Liver (tissue), 3 donors: ENCODE results near the gene RALGAPA2.

ENCODE experiments used
- EGR1 ChIP-seq, 2 donors: IDR thresholded peaks; 2 replicates each; pipeline ENCODE4 v1.6.1; 2016 to 2018; ENCODE audit warnings: antibody characterized with exemption in 2 of 2, low read depth in 2 of 2
- FOXA1 ChIP-seq: IDR thresholded peaks from 2 replicates; pipeline ENCODE4 v1.6.1; 2016; ENCODE audit warnings: antibody characterized with exemption
- GABPA ChIP-seq, 2 donors: IDR thresholded peaks in 1 of 2; conservative IDR thresholded peaks in 1 of 2; 2 replicates each; pipeline ENCODE4 v1.6.1; 2016; ENCODE audit warnings: antibody characterized with exemption in 2 of 2, mild to moderate bottlenecking in 1 of 2, moderate library complexity in 1 of 2
- HNF4A ChIP-seq, 2 donors: conservative IDR thresholded peaks; 2 replicates each; pipeline ENCODE4 v1.6.1; 2016; ENCODE audit warnings: antibody characterized with exemption in 2 of 2, mild to moderate bottlenecking in 2 of 2
- HNF4G ChIP-seq: IDR thresholded peaks from 2 replicates; pipeline ENCODE4 v1.6.1; 2016; ENCODE audit warnings: antibody characterized with exemption
- JUND ChIP-seq, 2 donors: IDR thresholded peaks; 2 replicates each; pipeline ENCODE4 v1.6.1; 2016; ENCODE audit warnings: antibody characterized with exemption in 2 of 2
- RAD21 ChIP-seq, 2 donors: IDR thresholded peaks; 2 replicates each; pipeline ENCODE4 v1.6.1; 2016; ENCODE audit warnings: antibody characterized with exemption in 2 of 2, mild to moderate bottlenecking in 2 of 2
- SP1 ChIP-seq: IDR thresholded peaks from 2 replicates; pipeline ENCODE4 v1.6.1; 2018; ENCODE audit warnings: antibody characterized with exemption, mild to moderate bottlenecking
- TAF1 ChIP-seq: conservative IDR thresholded peaks from 2 replicates; pipeline ENCODE4 v1.6.1; 2016; ENCODE audit warnings: antibody characterized with exemption, mild to moderate bottlenecking
- YY1 ChIP-seq: IDR thresholded peaks from 2 replicates; pipeline ENCODE4 v1.6.1; 2016; ENCODE audit warnings: antibody characterized with exemption, mild to moderate bottlenecking
- TF ChIP-seq, protein P1 (sequence below): fragments of 150-350 bp; IDR thresholded peaks from 2 replicates; pipeline ENCODE4 v1.5.1; 2017; ENCODE audit warnings: improper control_type of control experiment, low read depth, low read length; ENCODE audit not compliant: missing input control
- TF ChIP-seq, protein P2 (sequence below): IDR thresholded peaks from 2 replicates; pipeline ENCODE4 v1.6.1; 2016; ENCODE audit warnings: antibody characterized with exemption
- TF ChIP-seq, protein P3 (sequence below): IDR thresholded peaks from 2 replicates; pipeline ENCODE4 v1.6.1; 2016; ENCODE audit warnings: antibody characterized with exemption
- TF ChIP-seq, protein P4 (sequence below): IDR thresholded peaks from 2 replicates; pipeline ENCODE4 v1.6.1; 2016; ENCODE audit warnings: antibody characterized with exemption, mild to moderate bottlenecking
- donor health status: healthy.
- donor health status: healthy.

DNA sequence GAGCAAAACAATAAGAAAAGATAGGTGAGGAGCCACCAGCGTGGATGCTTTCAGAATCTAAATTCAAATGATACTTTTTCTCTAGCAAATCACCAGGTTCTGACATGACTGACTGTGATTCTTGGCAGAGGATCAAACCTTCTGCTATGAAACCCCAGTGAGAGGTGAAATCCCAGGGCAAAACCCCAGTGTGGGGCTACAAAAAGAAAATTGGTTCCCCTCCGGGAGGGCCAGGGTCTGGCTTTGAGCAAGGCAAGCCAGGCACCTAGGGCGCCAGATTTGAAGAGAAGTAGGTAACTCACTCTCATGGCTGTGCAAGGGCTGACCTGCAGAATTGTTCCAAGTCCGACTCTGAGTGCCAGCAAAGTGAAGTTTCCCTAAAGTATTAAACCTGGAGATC is 20.2 kb upstream of the RALGAPA2 start:
- TF ChIP-seq HNF4G = no peak
- TF ChIP-seq, protein P1, sequence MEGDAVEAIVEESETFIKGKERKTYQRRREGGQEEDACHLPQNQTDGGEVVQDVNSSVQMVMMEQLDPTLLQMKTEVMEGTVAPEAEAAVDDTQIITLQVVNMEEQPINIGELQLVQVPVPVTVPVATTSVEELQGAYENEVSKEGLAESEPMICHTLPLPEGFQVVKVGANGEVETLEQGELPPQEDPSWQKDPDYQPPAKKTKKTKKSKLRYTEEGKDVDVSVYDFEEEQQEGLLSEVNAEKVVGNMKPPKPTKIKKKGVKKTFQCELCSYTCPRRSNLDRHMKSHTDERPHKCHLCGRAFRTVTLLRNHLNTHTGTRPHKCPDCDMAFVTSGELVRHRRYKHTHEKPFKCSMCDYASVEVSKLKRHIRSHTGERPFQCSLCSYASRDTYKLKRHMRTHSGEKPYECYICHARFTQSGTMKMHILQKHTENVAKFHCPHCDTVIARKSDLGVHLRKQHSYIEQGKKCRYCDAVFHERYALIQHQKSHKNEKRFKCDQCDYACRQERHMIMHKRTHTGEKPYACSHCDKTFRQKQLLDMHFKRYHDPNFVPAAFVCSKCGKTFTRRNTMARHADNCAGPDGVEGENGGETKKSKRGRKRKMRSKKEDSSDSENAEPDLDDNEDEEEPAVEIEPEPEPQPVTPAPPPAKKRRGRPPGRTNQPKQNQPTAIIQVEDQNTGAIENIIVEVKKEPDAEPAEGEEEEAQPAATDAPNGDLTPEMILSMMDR = no peak
- TF ChIP-seq GABPA (IDR thresholded peaks at IDR 0.05 in 1 of 2, conservative IDR thresholded peaks at IDR 0.05 in 1 of 2) = no peak
- TF ChIP-seq, protein P2, sequence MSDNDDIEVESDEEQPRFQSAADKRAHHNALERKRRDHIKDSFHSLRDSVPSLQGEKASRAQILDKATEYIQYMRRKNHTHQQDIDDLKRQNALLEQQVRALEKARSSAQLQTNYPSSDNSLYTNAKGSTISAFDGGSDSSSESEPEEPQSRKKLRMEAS = no peak
- TF ChIP-seq EGR1 (IDR thresholded peaks at IDR 0.05; ENCODE audit: low read depth in 2 of 2) = no peak
- no peak for TF ChIP-seq YY1
- no peak for TF ChIP-seq JUND (IDR thresholded peaks at IDR 0.05)
- no peak for TF ChIP-seq SP1
- TF ChIP-seq, protein P3, sequence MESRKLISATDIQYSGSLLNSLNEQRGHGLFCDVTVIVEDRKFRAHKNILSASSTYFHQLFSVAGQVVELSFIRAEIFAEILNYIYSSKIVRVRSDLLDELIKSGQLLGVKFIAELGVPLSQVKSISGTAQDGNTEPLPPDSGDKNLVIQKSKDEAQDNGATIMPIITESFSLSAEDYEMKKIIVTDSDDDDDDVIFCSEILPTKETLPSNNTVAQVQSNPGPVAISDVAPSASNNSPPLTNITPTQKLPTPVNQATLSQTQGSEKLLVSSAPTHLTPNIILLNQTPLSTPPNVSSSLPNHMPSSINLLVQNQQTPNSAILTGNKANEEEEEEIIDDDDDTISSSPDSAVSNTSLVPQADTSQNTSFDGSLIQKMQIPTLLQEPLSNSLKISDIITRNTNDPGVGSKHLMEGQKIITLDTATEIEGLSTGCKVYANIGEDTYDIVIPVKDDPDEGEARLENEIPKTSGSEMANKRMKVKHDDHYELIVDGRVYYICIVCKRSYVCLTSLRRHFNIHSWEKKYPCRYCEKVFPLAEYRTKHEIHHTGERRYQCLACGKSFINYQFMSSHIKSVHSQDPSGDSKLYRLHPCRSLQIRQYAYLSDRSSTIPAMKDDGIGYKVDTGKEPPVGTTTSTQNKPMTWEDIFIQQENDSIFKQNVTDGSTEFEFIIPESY = no peak
- TF ChIP-seq, protein P4, sequence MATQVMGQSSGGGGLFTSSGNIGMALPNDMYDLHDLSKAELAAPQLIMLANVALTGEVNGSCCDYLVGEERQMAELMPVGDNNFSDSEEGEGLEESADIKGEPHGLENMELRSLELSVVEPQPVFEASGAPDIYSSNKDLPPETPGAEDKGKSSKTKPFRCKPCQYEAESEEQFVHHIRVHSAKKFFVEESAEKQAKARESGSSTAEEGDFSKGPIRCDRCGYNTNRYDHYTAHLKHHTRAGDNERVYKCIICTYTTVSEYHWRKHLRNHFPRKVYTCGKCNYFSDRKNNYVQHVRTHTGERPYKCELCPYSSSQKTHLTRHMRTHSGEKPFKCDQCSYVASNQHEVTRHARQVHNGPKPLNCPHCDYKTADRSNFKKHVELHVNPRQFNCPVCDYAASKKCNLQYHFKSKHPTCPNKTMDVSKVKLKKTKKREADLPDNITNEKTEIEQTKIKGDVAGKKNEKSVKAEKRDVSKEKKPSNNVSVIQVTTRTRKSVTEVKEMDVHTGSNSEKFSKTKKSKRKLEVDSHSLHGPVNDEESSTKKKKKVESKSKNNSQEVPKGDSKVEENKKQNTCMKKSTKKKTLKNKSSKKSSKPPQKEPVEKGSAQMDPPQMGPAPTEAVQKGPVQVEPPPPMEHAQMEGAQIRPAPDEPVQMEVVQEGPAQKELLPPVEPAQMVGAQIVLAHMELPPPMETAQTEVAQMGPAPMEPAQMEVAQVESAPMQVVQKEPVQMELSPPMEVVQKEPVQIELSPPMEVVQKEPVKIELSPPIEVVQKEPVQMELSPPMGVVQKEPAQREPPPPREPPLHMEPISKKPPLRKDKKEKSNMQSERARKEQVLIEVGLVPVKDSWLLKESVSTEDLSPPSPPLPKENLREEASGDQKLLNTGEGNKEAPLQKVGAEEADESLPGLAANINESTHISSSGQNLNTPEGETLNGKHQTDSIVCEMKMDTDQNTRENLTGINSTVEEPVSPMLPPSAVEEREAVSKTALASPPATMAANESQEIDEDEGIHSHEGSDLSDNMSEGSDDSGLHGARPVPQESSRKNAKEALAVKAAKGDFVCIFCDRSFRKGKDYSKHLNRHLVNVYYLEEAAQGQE = no peak
- no peak for TF ChIP-seq HNF4A (conservative IDR thresholded peaks at IDR 0.05)
- TF ChIP-seq RAD21 (IDR thresholded peaks at IDR 0.05) = no peak
- TF ChIP-seq FOXA1 = no peak
- TF ChIP-seq TAF1 = no peak
